ENCODE measurements around the gene HSPB1. TPM values are rescaled to one million over a fixed set of nuclear protein-coding genes. Genes with fewer than 3 reads are reported as not detected.

HSPB1 gene
- total and polyA plus RNA-seq, 2 of the 13 experiments (the other 11 are each of a cell fraction or from before 2014, with no cell fraction given) = 21.0 to 38.6 TPM

GRCh38 chr7:76343931-76344321, 41.5 kb downstream of the HSPB1 start (continued):
- TF ChIP-seq ARID5B (CRISPR knock-in tag; IDR thresholded peaks at IDR 0.05) = peak; percentile 53
- no peak for TF ChIP-seq MAFG (CRISPR knock-in tag; IDR thresholded peaks at IDR 0.05)
- no peak for TF ChIP-seq RBM39 (IDR thresholded peaks at IDR 0.05; ENCODE audit: low read depth, low read length, poor library complexity, severe bottlenecking)
- TF ChIP-seq ZNF274 (CRISPR knock-in tag; IDR thresholded peaks at IDR 0.05) = no peak
- TF ChIP-seq HMGXB3 (CRISPR knock-in tag; IDR thresholded peaks at IDR 0.05; ENCODE audit: borderline replicate concordance) = no peak
- peak; percentile 63; the same call in 1 of the 2 replicates for TF ChIP-seq HHEX (CRISPR knock-in tag; IDR thresholded peaks at IDR 0.05)
- TF ChIP-seq ZNF281 (CRISPR knock-in tag; IDR thresholded peaks at IDR 0.05; ENCODE audit: borderline replicate concordance) = 0 out of 2 replicates have a peak, but pooled peaks have one; percentile 14
- peak; percentile 58; the same call in 1 of the 2 replicates for TF ChIP-seq FOXJ3 (CRISPR knock-in tag; IDR thresholded peaks at IDR 0.05; ENCODE audit: borderline replicate concordance)
- TF ChIP-seq SNAPC4 (CRISPR knock-in tag; IDR thresholded peaks at IDR 0.05) = no peak
- TF ChIP-seq GZF1 (CRISPR knock-in tag; IDR thresholded peaks at IDR 0.05) = no peak
- peak; percentile 27 for TF ChIP-seq SKI (IDR thresholded peaks at IDR 0.05; ENCODE audit: partially characterized antibody)
- no peak for TF ChIP-seq ATF7-NPFF (CRISPR knock-in tag; IDR thresholded peaks at IDR 0.05; ENCODE audit: low read depth)
- TF ChIP-seq SP140L (CRISPR knock-in tag; IDR thresholded peaks at IDR 0.05; ENCODE audit: borderline replicate concordance) = no peak

Data from HepG2 (cell line).